Measurements from ENCODE around the gene SMCO2. TPM values are rescaled to one million over a fixed set of nuclear protein-coding genes. Genes with fewer than 3 reads are reported as not detected.

The SMCO2 gene
- total RNA-seq, 2 donors from 2014 or later, result 0.31 to 1.0 TPM

GRCh38 chr12:27491226-27491625 is 44.7 kb downstream of the SMCO2 start:
- no peak overlapping the region for H3K9ac ChIP-seq (ENCODE audit: extremely low read depth, low read length, poor library complexity, severe bottlenecking)
- Mint-ChIP-seq H3K9me3 (peaks cover 4% of the 10 kb centered on the region), H3K4me1 (peaks cover 3% of the 10 kb centered on the region), H3K27me3 (ENCODE audit: insufficient read depth) (peaks cover 2% of the 10 kb centered on the region), H3K4me3 (no peak overlapping the region), H3K36me3 (ENCODE audit: low read depth) (no peaks in the 10 kb centered on the region), H3K27ac (no peak overlapping the region)
- no peak for TF ChIP-seq CTCF (conservative IDR thresholded peaks at IDR 0.05)
- 90 to 100% methylated on average over 1 of the region's 2 CpGs for WGBS, 2 experiments (ENCODE audit: insufficient coverage in 1 of 2, insufficient read length in 1 of 2)
- no peaks in the 10 kb centered on the region for H3K36me3 ChIP-seq (ENCODE audit: control insufficient read depth, insufficient read depth, low read length)
- H3K4me1 ChIP-seq (ENCODE audit: control insufficient read depth, insufficient read depth, low read length), result no peaks in the 10 kb centered on the region
- H3K9me3 ChIP-seq (ENCODE audit: control insufficient read depth, low read length), result no peaks in the 10 kb centered on the region
- H3K27me3 ChIP-seq (ENCODE audit: control insufficient read depth, insufficient read depth, low read length, poor library complexity, severe bottlenecking), result no peaks in the 10 kb centered on the region
- H3K4me3 ChIP-seq (ENCODE audit: low read length), result no peak overlapping the region
- no peak for DNase-seq
- H3K27ac ChIP-seq (ENCODE audit: low read depth, low read length), result no peak overlapping the region

- Histone ChIP-seq H3K9me3 (ENCODE audit: control insufficient read depth, low read length) (no peaks in the 10 kb centered on the region), H3K9ac (ENCODE audit: extremely low read depth, low read length, poor library complexity, severe bottlenecking) (no peak overlapping the region), H3K36me3 (ENCODE audit: control insufficient read depth, insufficient read depth, low read length) (no peaks in the 10 kb centered on the region), H3K4me3 (ENCODE audit: low read length) (no peak overlapping the region), H3K27me3 (ENCODE audit: control insufficient read depth, insufficient read depth, low read length, poor library complexity, severe bottlenecking) (no peaks in the 10 kb centered on the region), H3K4me1 (ENCODE audit: control insufficient read depth, insufficient read depth, low read length) (no peaks in the 10 kb centered on the region), H3K27ac (ENCODE audit: low read depth, low read length) (no peak overlapping the region)
- Mint-ChIP-seq H3K4me1 (peaks cover 3% of the 10 kb centered on the region), H3K4me3 (no peak overlapping the region), H3K27ac (no peak overlapping the region), H3K27me3 (ENCODE audit: insufficient read depth) (peaks cover 2% of the 10 kb centered on the region), H3K9me3 (peaks cover 4% of the 10 kb centered on the region), H3K36me3 (ENCODE audit: low read depth) (no peaks in the 10 kb centered on the region)
- no peak for TF ChIP-seq CTCF (conservative IDR thresholded peaks at IDR 0.05)
- no peak for DNase-seq
- 80 to 83% methylated on average over 2 to 4 of the region's 6 CpGs for WGBS, 2 experiments (ENCODE audit: insufficient coverage in 1 of 2, insufficient read length in 1 of 2)
These were observed 46.9 kb downstream of the SMCO2 start for GRCh38 chr12:27493260-27493940.

GRCh38 chr12:27497446-27497845 is 50.9 kb downstream of the SMCO2 start:
- H3K36me3 Mint-ChIP-seq (ENCODE audit: low read depth), result no peaks in the 10 kb centered on the region
- DNase-seq, result no peak
- no peak overlapping the region for H3K27ac Mint-ChIP-seq
- peaks cover 3% of the 10 kb centered on the region for H3K9me3 Mint-ChIP-seq
- H3K4me1 ChIP-seq (ENCODE audit: control insufficient read depth, insufficient read depth, low read length), result no peaks in the 10 kb centered on the region
- H3K4me1 Mint-ChIP-seq, result no peaks in the 10 kb centered on the region
- H3K27me3 ChIP-seq (ENCODE audit: control insufficient read depth, insufficient read depth, low read length, poor library complexity, severe bottlenecking), result no peaks in the 10 kb centered on the region
- no peak overlapping the region for H3K27ac ChIP-seq (ENCODE audit: low read depth, low read length)
- H3K4me3 Mint-ChIP-seq, result no peak overlapping the region
- H3K9me3 ChIP-seq (ENCODE audit: control insufficient read depth, low read length), result peaks cover 4% of the 10 kb centered on the region
- H3K36me3 ChIP-seq (ENCODE audit: control insufficient read depth, insufficient read depth, low read length), result no peaks in the 10 kb centered on the region
- 91 to 93% methylated on average over 2 to 3 of the region's 3 CpGs for WGBS, 2 experiments (ENCODE audit: insufficient coverage in 1 of 2, insufficient read length in 1 of 2)
- no peak overlapping the region for H3K9ac ChIP-seq (ENCODE audit: extremely low read depth, low read length, poor library complexity, severe bottlenecking)
- no peak for TF ChIP-seq CTCF (conservative IDR thresholded peaks at IDR 0.05)
- peaks cover 2% of the 10 kb centered on the region for H3K27me3 Mint-ChIP-seq (ENCODE audit: insufficient read depth)
- no peak overlapping the region for H3K4me3 ChIP-seq (ENCODE audit: low read length)

Measured in endodermal cell (in vitro differentiated cells).